HG02759 (cell line): ENCODE data around the gene FSD2.
"Not testable (repeated sequence)": the region's sequence is repeated elsewhere in the genome, so short reads cannot be mapped to it uniquely, and the experiment has no call there.

Experiments
- ATAC-seq: cut with Tn5 transposase; IDR thresholded peaks from one replicate; pipeline ENCODE4 v1.9.1; 2021; ENCODE audit warnings: mild to moderate bottlenecking, moderate library complexity; ENCODE audit not compliant: unreplicated experiment

The FSD2 gene

DNA sequence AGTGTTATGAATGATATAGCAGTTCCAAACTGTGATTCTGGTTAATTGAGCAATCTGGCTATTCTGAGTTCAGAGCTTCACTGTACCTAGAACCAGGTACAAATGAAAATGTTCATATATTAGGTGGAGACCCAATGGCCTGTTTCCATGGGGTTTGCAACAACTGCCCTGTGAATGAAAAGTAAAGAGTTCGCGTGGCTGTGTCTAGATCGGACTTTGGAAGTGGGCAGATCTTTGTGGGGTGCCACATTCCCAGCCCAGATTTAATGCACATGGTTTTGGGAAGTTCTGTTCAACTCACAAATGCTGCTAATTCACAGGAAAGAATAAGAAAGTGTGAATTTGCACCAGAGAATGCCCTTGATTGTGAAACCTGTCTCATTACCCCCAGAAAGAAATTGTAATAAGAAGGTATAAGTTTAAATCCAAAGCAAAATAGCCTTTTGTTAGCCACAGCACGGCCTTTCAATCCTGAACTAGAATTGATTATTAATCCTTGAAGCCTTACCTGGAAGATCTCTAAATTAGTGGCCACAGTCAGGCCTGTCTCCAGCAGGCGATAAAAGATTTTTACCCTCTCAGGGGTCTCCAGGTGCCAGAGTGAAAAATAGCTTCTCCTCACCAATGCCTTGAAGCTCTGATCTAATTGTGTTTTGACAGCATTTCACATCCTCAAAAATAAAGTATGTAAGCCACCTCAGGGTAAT, 26.2 kb upstream of the FSD2 start:
- no peak for ATAC-seq

DNA sequence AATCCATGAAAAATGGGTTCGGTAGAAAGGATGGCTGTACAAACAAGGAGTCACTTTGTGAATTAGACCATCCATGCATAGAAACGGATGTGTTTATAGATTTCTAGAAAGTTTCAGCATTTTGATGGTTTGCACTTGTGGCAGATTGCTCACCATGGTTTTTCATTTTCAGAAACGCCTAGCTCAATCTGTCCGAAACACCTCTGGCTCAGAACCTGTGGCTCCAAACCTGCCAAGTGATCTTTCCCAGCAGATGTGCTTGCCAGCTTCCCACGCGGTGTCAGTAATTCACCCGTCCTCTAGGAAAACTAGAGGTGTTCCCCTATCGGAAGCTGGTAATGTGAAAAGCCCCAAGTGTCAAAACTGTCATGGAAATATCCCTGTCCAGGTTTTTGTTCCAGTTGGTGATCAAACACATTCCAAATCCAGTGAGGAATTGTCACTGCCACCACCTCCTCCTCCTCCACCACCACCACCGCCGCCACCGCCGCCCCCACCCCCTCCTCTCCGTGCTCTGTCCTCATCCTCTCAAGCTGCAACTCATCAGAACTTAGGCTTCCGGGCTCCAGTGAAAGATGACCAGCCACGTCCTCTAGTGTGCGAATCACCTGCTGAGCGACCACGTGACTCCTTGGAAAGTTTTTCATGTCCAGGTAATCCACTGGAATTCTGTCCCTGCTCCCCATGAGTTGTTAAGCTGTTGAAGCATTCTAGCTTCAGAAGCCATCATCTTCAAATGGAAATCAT, 24.7 kb upstream of the FSD2 start:
- no peak for ATAC-seq

DNA sequence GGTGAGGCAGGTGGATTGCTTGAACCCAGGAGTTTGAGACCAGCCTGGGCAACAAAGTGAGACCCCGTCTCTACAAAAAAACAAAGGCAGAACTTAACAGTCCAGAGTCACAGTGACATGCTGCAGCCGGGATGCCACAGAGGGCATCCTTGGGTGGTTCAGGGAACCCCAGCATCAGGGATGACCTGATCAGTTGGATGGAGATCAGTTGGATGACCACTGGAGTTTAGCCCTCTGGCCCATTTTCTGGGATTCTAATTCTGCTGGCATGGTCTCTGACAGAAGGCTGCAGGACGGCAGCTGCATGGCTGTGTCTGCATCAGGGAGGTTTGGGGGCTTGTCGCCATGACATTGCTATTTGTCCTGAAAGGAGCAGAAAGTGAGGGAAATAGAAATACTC, 23.4 kb upstream of the FSD2 start:
- ATAC-seq, result no peak

DNA sequence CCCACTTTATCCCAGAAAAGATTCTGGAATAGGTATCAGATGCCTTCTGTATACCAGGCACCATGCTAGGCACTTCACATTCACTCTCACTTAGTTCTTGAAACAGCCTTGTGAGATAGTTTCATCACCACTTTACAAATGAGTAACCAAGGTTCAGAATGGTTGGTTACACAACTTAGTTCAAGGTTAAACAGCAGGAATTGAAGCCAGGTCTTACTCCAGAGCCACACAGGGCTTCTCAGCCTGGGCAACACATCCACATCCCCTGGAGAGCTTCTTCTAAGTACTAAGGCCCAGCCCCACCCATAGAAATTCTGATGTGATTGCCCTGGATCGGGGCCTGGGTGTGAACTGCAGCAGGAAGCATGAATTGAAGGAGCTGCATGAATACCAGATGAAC, 22.2 kb upstream of the FSD2 start:
- no peak for ATAC-seq

DNA sequence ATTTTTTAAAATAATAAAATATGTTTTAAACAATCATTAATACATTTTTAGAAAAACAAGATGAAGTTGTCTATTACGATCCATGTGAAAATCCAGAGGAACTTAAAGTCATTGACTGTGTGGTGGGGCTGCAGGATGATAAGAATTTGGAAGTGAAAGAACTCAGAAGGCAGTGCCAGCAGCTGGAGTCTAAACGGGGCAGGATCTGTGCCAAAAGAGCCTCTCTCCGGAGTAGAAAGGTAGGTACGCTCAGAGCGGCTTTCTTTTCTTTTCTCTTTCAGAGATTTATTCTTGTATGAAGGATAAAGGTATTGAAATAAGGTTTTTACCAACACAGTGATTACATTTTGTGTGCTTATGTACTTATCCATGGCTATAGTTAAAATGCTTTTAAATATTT, 17.2 kb upstream of the FSD2 start:
- no peak for ATAC-seq

DNA sequence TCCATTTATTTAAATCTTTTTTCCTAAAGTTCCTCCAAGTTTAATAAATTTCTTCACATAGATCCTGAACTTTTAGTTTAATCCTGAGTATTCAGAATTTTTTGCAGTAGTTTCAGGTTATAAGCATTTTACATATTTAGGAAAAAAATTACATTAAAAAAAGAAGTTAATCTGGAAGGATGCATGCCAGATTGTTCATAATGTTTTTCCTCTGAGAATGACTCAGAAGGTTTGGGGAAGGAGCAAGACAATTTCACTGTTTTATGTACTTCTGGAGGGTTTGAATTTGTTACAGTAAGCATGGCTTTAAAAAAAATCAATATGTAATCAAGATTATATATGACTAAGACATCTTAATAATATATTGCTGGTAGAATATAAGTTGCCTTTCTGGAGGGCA, 16.0 kb upstream of the FSD2 start:
- ATAC-seq, result not testable (repeated sequence)

DNA sequence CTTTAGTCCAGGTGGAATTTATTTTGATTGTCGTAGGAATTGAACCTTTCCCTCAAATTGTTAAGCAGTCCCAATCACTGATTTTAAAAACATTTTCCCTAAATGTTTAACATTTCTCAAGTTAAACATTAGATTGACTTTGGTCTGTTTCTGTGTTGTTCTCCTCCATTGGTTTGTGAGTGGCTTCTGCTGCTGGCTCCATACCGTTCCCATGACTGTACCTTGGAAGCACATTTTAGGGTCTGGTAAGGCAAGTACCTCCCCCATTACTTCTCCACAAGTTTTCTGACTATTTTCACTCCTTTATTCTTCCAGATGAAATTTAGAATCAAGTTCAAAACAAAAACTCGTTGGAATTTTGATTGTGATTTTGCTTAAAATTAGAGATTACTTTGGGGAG, 15.5 kb upstream of the FSD2 start:
- not testable (repeated sequence) for ATAC-seq

GRCh38 chr15:82820128-82820527, 14.3 kb upstream of the FSD2 start:
- ATAC-seq, result no peak

- ATAC-seq, result no peak
Measured at GRCh38 chr15:82812994-82813393, 7.1 kb upstream of the FSD2 start.

GRCh38 chr15:82810890-82811426, 5.1 kb upstream of the FSD2 start:
- no peak for ATAC-seq

- ATAC-seq, result peak; percentile 8
Measured at GRCh38 chr15:82810061-82810889, 4.4 kb upstream of the FSD2 start.

DNA sequence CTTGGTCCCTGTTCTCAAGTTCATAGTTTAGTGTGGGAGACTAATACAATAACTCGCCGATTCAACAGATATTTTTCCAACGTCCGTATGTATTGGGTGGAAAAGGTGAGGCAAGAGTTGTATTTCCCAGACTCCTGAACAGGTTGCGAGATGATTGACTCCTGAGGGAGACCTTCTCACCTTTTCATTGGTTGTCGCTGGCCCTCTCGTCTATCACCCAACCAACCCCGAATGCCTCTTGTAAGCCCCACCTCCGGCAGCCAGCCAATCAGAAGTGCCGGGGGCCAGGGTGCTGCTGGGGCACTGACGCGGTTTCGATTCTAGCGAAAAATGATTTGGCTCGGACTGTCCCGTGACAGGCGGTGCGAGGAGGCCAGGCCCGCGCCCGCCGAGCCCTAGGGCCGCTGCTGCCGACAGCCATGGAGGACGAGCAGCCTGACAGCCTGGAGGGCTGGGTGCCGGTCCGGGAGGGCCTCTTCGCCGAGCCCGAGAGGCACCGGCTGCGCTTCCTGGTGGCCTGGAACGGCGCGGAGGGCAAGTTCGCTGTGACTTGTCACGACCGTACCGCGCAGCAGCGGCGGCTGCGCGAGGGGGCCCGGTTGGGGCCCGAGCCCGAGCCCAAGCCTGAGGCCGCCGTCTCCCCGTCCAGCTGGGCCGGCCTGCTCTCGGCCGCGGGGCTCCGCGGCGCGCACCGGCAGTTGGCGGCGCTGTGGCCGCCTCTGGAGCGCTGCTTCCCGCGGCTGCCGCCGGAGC, 3.6 kb upstream of the FSD2 start, which contains the start of gene WHAMM:
TSS of gene WHAMM (plus strand) at position 321 of the 753 bp plus-strand sequence. CDS start at position 420, 99 bp downstream.
- ATAC-seq, result peak; percentile 78

DNA sequence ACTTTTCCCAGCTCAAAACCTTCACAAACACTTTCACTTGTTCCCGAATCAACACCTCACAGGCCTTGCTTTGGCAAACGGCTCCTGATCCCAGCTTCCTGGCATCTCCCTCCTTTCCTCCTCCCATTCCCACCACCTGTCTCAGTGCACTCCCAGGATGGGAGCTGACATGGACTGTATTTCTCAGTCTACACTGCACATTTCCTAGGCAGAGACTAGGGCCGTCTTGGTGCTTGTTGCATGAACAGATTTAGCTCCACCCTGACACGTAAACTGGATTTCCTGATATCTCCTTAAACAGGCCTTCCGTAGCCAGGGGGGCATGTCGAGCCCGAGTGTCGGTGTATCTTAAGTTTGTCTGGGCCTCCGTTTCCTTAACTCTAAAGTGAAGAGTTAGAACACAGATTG, 2.8 kb upstream of the FSD2 start:
- ATAC-seq, result no peak

- no peak for ATAC-seq
Measured at GRCh38 chr15:82807920-82808633, 2.2 kb upstream of the FSD2 start.

- no peak for ATAC-seq
Measured at GRCh38 chr15:82804575-82804949, 1.3 kb downstream of the FSD2 start.

GRCh38 chr15:82803793-82804574, 1.9 kb downstream of the FSD2 start:
- ATAC-seq, result no peak

DNA sequence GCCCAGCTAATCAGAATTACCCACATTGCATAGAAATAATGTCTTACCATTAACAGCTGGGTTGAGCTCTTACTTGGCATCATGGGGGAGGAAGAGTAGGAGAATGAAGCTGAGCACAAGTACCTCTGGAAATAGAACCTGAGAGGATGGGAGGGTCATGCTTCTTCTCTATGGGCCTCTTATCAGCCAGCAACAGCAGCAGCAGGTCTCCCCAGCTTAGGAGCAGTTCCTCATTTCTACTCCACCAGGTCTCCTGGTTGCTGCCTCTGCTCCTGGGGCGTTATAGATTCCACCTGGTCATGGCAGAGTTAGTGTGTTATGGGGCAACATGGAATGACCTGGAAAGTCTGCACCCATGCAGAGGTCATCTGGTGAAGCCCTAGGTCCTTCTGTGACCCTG, 3.4 kb downstream of the FSD2 start:
- ATAC-seq, result no peak

DNA sequence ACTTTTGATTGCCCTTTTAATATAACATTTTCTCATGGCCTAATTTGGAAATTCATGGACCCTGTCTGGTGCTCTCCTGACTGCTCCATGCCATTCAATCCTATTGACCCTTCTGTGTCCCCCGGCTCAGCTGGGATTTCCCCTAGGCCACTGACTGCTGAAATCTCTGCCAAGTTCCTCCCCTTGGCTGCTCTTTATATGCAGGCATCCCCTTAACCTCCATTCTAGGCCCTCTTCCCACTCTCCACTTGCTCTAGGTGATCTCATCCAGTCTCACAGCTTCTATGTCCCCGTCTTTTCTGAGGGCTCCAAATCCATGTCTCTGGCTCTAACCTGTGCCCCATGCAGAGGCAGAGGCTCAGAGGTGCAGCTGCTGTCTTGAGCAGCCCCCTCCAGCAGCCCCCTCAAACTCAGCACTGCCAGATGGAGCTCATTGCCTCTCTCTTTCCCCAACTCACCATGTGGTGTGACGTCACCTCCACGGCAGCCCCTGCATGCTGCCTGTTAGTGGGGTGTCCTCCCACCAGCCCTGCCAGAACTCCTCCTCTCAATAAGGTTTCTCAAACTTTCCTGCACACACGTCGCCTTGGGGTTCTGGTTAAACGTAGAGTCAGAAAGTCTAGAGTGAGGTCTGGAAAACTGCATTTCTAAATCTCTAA, 6.6 kb downstream of the FSD2 start:
- ATAC-seq, result no peak
